ENCODE results near the gene CLCN2.
A peak's percentile ranks its signal among the peaks of the same experiment; 100 is the strongest.

Gene CLCN2

DNA sequence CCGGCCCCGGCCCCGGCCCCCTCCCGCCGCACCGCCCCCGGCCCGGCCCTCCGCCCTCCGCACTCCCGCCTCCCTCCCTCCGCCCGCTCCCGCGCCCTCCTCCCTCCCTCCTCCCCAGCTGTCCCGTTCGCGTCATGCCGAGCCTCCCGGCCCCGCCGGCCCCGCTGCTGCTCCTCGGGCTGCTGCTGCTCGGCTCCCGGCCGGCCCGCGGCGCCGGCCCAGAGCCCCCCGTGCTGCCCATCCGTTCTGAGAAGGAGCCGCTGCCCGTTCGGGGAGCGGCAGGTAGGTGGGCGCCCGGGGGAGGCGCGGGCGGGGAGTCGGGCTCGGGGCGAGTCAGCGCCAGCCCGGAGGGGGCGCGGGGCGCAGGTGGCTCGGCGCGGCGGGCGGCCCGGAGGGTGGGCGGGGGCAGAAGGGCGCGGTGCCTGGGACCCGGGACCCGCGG, 18.8 kb upstream of the CLCN2 start:
- Histone ChIP-seq H3K27ac (ENCODE audit: low read length) (no peak overlapping the region), H3K4me3 (ENCODE audit: low read length in 2 of 2) (peak overlapping the region; percentile 65 to 74), H3K27me3 (ENCODE audit: control insufficient read depth in 1 of 2, insufficient read depth in 2 of 2, low read length in 2 of 2) (peaks cover 2 to 19% of the 10 kb centered on the region in 2 donors), H3K36me3 (ENCODE audit: control insufficient read depth in 2 of 2, insufficient read depth in 2 of 2, low read length in 2 of 2) (no peaks in the 10 kb centered on the region), H3K9ac (ENCODE audit: low read length in 2 of 2) (no peak overlapping the region), H3K4me1 (ENCODE audit: control insufficient read depth, insufficient read depth, low read length) (peaks cover 33% of the 10 kb centered on the region), H3K9me3 (ENCODE audit: control insufficient read depth in 2 of 2, low read length in 2 of 2) (no peaks in the 10 kb centered on the region)

GRCh38 chr3:184379358-184380184, 18.2 kb upstream of the CLCN2 start, which contains the start of gene CHRD:
CHRD (plus strand) TSS chr3:184380054; CDS start chr3:184380319, 265 bp downstream.
- peak within 1 kb of the TSS; percentile 54 to 79 for H3K9ac ChIP-seq (ENCODE audit: low read length in 2 of 2)
- H3K9me3 ChIP-seq (ENCODE audit: control insufficient read depth in 2 of 2, low read length in 2 of 2) = no peaks in the 10 kb centered on the region
- peaks cover 33% of the 10 kb centered on the region for H3K4me1 ChIP-seq (ENCODE audit: control insufficient read depth, insufficient read depth, low read length)
- peaks cover 2 to 19% of the 10 kb centered on the region in 2 donors for H3K27me3 ChIP-seq (ENCODE audit: control insufficient read depth in 1 of 2, insufficient read depth in 2 of 2, low read length in 2 of 2)
- peak within 1 kb of the TSS; percentile 65 to 74 for H3K4me3 ChIP-seq (ENCODE audit: low read length in 2 of 2)
- H3K36me3 ChIP-seq (ENCODE audit: control insufficient read depth in 2 of 2, insufficient read depth in 2 of 2, low read length in 2 of 2) = no peaks in the 10 kb centered on the region
- H3K27ac ChIP-seq (ENCODE audit: low read length) = peak within 1 kb of the TSS; percentile 53

- Histone ChIP-seq H3K9me3 (ENCODE audit: control insufficient read depth in 2 of 2, low read length in 2 of 2) (no peaks in the 10 kb centered on the region), H3K36me3 (ENCODE audit: control insufficient read depth in 2 of 2, insufficient read depth in 2 of 2, low read length in 2 of 2) (no peaks in the 10 kb centered on the region), H3K4me1 (ENCODE audit: control insufficient read depth, insufficient read depth, low read length) (peaks cover 33% of the 10 kb centered on the region), H3K9ac (ENCODE audit: low read length in 2 of 2) (peak overlapping the region; percentile 54 to 79), H3K27ac (ENCODE audit: low read length) (peak overlapping the region; percentile 53), H3K4me3 (ENCODE audit: low read length in 2 of 2) (peak overlapping the region in 1 of 2 donors; percentile 65), H3K27me3 (ENCODE audit: control insufficient read depth in 1 of 2, insufficient read depth in 2 of 2, low read length in 2 of 2) (peaks cover 2 to 19% of the 10 kb centered on the region in 2 donors)
Observed at GRCh38 chr3:184378651-184379357, 17.4 kb upstream of the CLCN2 start.

DNA sequence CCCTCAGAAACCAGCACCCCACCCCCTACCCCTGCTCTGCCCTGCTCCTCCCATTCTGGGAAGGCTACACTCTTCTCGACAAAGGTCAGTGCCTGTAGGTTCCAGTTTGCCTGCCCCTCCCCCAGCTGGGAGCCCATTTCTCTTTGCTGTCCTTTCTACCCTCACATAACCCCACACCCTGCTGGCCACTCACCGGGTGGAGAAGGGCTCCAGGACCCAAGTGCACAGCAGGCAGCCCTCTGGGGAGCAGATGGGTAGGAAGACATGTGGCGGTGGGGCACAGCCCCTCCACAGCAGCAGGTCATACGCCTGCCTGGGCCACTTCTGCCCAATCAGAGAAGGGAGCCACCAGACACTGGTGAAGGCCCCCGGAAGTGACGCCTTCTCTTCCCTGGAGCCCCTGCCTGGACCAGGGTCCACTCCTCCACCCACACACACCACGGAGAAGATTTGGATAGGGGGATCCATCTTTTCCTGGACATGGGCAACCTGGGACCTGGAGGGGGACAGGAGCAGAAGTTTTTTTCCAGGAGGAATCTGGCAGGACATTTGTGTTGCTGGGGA, 16.6 kb upstream of the CLCN2 start, which contains the start of gene THPO:
TSS of gene THPO (minus strand) at position 326 of the 564 bp plus-strand sequence. CDS start 1,948 bp downstream, outside the sequence.
- Histone ChIP-seq H3K4me1 (ENCODE audit: control insufficient read depth, insufficient read depth, low read length) (peaks cover 33% of the 10 kb centered on the region), H3K9me3 (ENCODE audit: control insufficient read depth in 2 of 2, low read length in 2 of 2) (no peaks in the 10 kb centered on the region), H3K27me3 (ENCODE audit: control insufficient read depth in 1 of 2, insufficient read depth in 2 of 2, low read length in 2 of 2) (peaks cover 2 to 19% of the 10 kb centered on the region in 2 donors), H3K36me3 (ENCODE audit: control insufficient read depth in 2 of 2, insufficient read depth in 2 of 2, low read length in 2 of 2) (no peaks in the 10 kb centered on the region), H3K9ac (ENCODE audit: low read length in 2 of 2) (peak within 1 kb of the TSS; percentile 54 to 79), H3K4me3 (ENCODE audit: low read length in 2 of 2) (peak within 1 kb of the TSS in 1 of 2 donors; percentile 65), H3K27ac (ENCODE audit: low read length) (peak within 1 kb of the TSS; percentile 53)

DNA sequence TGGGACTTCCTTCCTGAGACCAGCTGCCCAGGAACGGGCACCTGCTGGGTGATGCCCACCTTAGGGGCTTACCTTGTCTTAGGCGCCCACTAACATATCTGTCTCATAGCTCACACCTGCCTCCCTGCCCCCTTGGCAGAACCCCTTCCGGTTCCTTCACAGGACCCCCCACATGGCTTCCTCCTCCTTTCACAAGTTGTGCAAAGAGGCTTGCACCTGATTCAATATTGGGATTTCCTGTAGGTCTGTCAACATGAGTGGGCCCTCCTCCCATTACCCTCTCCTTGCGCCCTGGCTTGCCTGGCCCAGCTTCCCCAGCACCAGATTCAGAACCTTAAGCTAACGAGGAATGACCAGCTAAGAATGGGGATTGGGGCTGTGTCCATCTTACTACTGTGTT, 16.0 kb upstream of the CLCN2 start:
- H3K27me3 ChIP-seq (ENCODE audit: control insufficient read depth in 1 of 2, insufficient read depth in 2 of 2, low read length in 2 of 2) = peaks cover 2 to 19% of the 10 kb centered on the region in 2 donors
- H3K4me1 ChIP-seq (ENCODE audit: control insufficient read depth, insufficient read depth, low read length) = peaks cover 33% of the 10 kb centered on the region
- no peaks in the 10 kb centered on the region for H3K9me3 ChIP-seq (ENCODE audit: control insufficient read depth in 2 of 2, low read length in 2 of 2)
- H3K27ac ChIP-seq (ENCODE audit: low read length) = no peak overlapping the region
- H3K36me3 ChIP-seq (ENCODE audit: control insufficient read depth in 2 of 2, insufficient read depth in 2 of 2, low read length in 2 of 2) = no peaks in the 10 kb centered on the region
- H3K9ac ChIP-seq (ENCODE audit: low read length in 2 of 2) = no peak overlapping the region
- no peak overlapping the region for H3K4me3 ChIP-seq (ENCODE audit: low read length in 2 of 2)

GRCh38 chr3:184375747-184376461, 14.5 kb upstream of the CLCN2 start:
- peaks cover 31% of the 10 kb centered on the region for H3K4me1 ChIP-seq (ENCODE audit: control insufficient read depth, insufficient read depth, low read length)
- H3K27ac ChIP-seq (ENCODE audit: low read length) = no peak overlapping the region
- H3K4me3 ChIP-seq (ENCODE audit: low read length in 2 of 2) = no peak overlapping the region
- H3K9ac ChIP-seq (ENCODE audit: low read length in 2 of 2) = no peak overlapping the region
- peaks cover 0 to 14% of the 10 kb centered on the region in 2 donors for H3K27me3 ChIP-seq (ENCODE audit: control insufficient read depth in 1 of 2, insufficient read depth in 2 of 2, low read length in 2 of 2)
- H3K9me3 ChIP-seq (ENCODE audit: control insufficient read depth in 2 of 2, low read length in 2 of 2) = no peaks in the 10 kb centered on the region
- no peaks in the 10 kb centered on the region for H3K36me3 ChIP-seq (ENCODE audit: control insufficient read depth in 2 of 2, insufficient read depth in 2 of 2, low read length in 2 of 2)

DNA sequence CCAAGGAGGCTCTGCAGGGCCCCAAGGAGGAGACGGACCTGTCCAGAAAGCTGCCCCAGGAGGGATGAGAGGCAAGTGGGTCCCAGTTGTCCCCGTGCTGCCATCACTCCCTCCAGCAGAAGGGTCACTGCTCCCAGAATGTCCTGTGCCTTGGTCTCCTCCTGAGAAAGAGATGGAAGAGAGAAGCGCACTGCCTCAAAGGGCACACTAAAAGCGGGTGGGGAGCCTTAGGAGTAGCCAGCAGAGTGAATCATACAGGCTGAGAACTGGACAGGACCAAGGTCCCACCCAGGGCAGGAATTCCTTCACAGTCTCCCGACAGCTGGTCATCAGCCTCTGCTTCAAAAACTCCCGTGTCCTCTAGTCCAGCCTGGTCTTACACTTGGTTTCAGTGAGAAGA, 12.0 kb upstream of the CLCN2 start:
- Histone ChIP-seq H3K36me3 (ENCODE audit: control insufficient read depth in 2 of 2, insufficient read depth in 2 of 2, low read length in 2 of 2) (peaks cover under 1 to 3% of the 10 kb centered on the region in 2 donors), H3K4me3 (ENCODE audit: low read length in 2 of 2) (no peak overlapping the region), H3K27ac (ENCODE audit: low read length) (no peak overlapping the region), H3K27me3 (ENCODE audit: control insufficient read depth in 1 of 2, insufficient read depth in 2 of 2, low read length in 2 of 2) (peaks cover 0 to 8% of the 10 kb centered on the region in 2 donors), H3K4me1 (ENCODE audit: control insufficient read depth, insufficient read depth, low read length) (peaks cover 20% of the 10 kb centered on the region), H3K9me3 (ENCODE audit: control insufficient read depth in 2 of 2, low read length in 2 of 2) (no peaks in the 10 kb centered on the region), H3K9ac (ENCODE audit: low read length in 2 of 2) (peak overlapping the region in 1 of 2 donors; percentile 13)

- H3K4me3 ChIP-seq (ENCODE audit: low read length in 2 of 2) = no peak overlapping the region
- peaks cover 15% of the 10 kb centered on the region for H3K4me1 ChIP-seq (ENCODE audit: control insufficient read depth, insufficient read depth, low read length)
- no peak overlapping the region for H3K9ac ChIP-seq (ENCODE audit: low read length in 2 of 2)
- peaks cover 6 to 7% of the 10 kb centered on the region in 2 donors for H3K36me3 ChIP-seq (ENCODE audit: control insufficient read depth in 2 of 2, insufficient read depth in 2 of 2, low read length in 2 of 2)
- H3K27ac ChIP-seq (ENCODE audit: low read length) = no peak overlapping the region
- H3K27me3 ChIP-seq (ENCODE audit: control insufficient read depth in 1 of 2, insufficient read depth in 2 of 2, low read length in 2 of 2) = peaks cover 0 to 3% of the 10 kb centered on the region in 2 donors
- H3K9me3 ChIP-seq (ENCODE audit: control insufficient read depth in 2 of 2, low read length in 2 of 2) = no peaks in the 10 kb centered on the region
Observed at GRCh38 chr3:184372911-184373310, 11.5 kb upstream of the CLCN2 start.

- Histone ChIP-seq H3K9ac (ENCODE audit: low read length in 2 of 2) (no peak overlapping the region), H3K27me3 (ENCODE audit: control insufficient read depth in 1 of 2, insufficient read depth in 2 of 2, low read length in 2 of 2) (no peaks in the 10 kb centered on the region), H3K27ac (ENCODE audit: low read length) (no peak overlapping the region), H3K4me3 (ENCODE audit: low read length in 2 of 2) (no peak overlapping the region), H3K9me3 (ENCODE audit: control insufficient read depth in 2 of 2, low read length in 2 of 2) (no peaks in the 10 kb centered on the region), H3K4me1 (ENCODE audit: control insufficient read depth, insufficient read depth, low read length) (peaks cover 11% of the 10 kb centered on the region), H3K36me3 (ENCODE audit: control insufficient read depth in 2 of 2, insufficient read depth in 2 of 2, low read length in 2 of 2) (peaks cover 9% of the 10 kb centered on the region in 2 donors)
Observed at GRCh38 chr3:184372296-184372821, 11.0 kb upstream of the CLCN2 start.

GRCh38 chr3:184371570-184372018, 10.2 kb upstream of the CLCN2 start:
- Histone ChIP-seq H3K27ac (ENCODE audit: low read length) (no peak overlapping the region), H3K9ac (ENCODE audit: low read length in 2 of 2) (no peak overlapping the region)

More at GRCh38 chr3:184371570-184372018, 10.2 kb upstream of the CLCN2 start:
- Histone ChIP-seq H3K27me3 (ENCODE audit: control insufficient read depth in 1 of 2, insufficient read depth in 2 of 2, low read length in 2 of 2) (no peaks in the 10 kb centered on the region), H3K4me1 (ENCODE audit: control insufficient read depth, insufficient read depth, low read length) (peaks cover 11% of the 10 kb centered on the region), H3K36me3 (ENCODE audit: control insufficient read depth in 2 of 2, insufficient read depth in 2 of 2, low read length in 2 of 2) (peaks cover 9 to 15% of the 10 kb centered on the region in 2 donors), H3K9me3 (ENCODE audit: control insufficient read depth in 2 of 2, low read length in 2 of 2) (no peaks in the 10 kb centered on the region), H3K4me3 (ENCODE audit: low read length in 2 of 2) (no peak overlapping the region)
